OCI-LY3 (cell line): ENCODE results near the gene ZIC5.

Experiments
- H2AFZ ChIP-seq: fragments of 200-600, 300-600 bp; shearing (Covaris generic); 2 replicates; pipeline ENCODE4 v1.6.0; 2014; ENCODE audit warnings: antibody characterized with exemption, low read depth, low read length
- H3K27ac ChIP-seq: fragments of 200-600, 300-600 bp; sonication (generic); 2 replicates; pipeline ENCODE4 v1.5.1; 2014; ENCODE audit warnings: mild to moderate bottlenecking, low read length, moderate library complexity, mixed read lengths
- H3K27me3 ChIP-seq: fragments of 200-600, 300-600 bp; sonication (generic); 2 replicates; pipeline ENCODE4 v1.6.1; 2014; ENCODE audit warnings: low read depth, low read length, mixed read lengths
- H3K36me3 ChIP-seq: fragments of 200-600, 300-600 bp; sonication (generic); replicated peaks from 2 replicates; pipeline ENCODE3; 2014; ENCODE audit warnings: low read depth, low read length, mixed read lengths
- H3K4me1 ChIP-seq: fragments of 300-600, 200-600 bp; sonication (generic); 2 replicates; pipeline ENCODE4 v1.6.1; 2014; ENCODE audit warnings: low read length, mixed read lengths
- H3K4me2 ChIP-seq: fragments of 200-600, 300-600 bp; sonication (generic); 2 replicates; pipeline ENCODE4 v1.6.1; 2014; ENCODE audit warnings: low read length, mixed read lengths
- H3K4me3 ChIP-seq: fragments of 300-600, 200-600 bp; sonication (generic); 2 replicates; pipeline ENCODE4 v1.5.1; 2014; ENCODE audit warnings: antibody characterized with exemption, mild to moderate bottlenecking, low read length, moderate library complexity
- H3K79me2 ChIP-seq: fragments of 300-600, 200-600 bp; shearing (Covaris generic); 2 replicates; pipeline ENCODE4 v1.6.1; 2014; ENCODE audit warnings: mild to moderate bottlenecking, low read length, mixed read lengths
- H3K9ac ChIP-seq: fragments of 300-600, 200-600 bp; shearing (Covaris generic); 2 replicates; pipeline ENCODE4 v1.6.0; 2014; ENCODE audit warnings: mild to moderate bottlenecking, low read length, moderate library complexity
- H3K9me3 ChIP-seq: fragments of 200-600, 300-600 bp; shearing (Covaris generic); 2 replicates; pipeline ENCODE4 v1.6.1; 2014; ENCODE audit warnings: low read length, mixed read lengths; ENCODE audit not compliant: insufficient read depth
- H4K20me1 ChIP-seq: fragments of 200-600, 300-600 bp; sonication (generic); 2 replicates; pipeline ENCODE4 v1.6.1; 2016; ENCODE audit warnings: low read length, mixed read lengths; ENCODE audit not compliant: insufficient read depth
- EZH2phosphoT487 ChIP-seq: fragments of 200-600 bp; shearing (Covaris generic); IDR thresholded peaks from 2 replicates; pipeline ENCODE4 v1.6.1; 2018; ENCODE audit warnings: antibody characterized with exemption, mixed run types, low read depth
- TF ChIP-seq, protein P1 (sequence below): fragments of 200-600, 300-600 bp; sonication (generic); IDR thresholded peaks from 2 replicates; pipeline ENCODE4 v1.5.1; 2014; ENCODE audit warnings: antibody characterized with exemption, low read length, low read depth

ZIC5 gene

DNA sequence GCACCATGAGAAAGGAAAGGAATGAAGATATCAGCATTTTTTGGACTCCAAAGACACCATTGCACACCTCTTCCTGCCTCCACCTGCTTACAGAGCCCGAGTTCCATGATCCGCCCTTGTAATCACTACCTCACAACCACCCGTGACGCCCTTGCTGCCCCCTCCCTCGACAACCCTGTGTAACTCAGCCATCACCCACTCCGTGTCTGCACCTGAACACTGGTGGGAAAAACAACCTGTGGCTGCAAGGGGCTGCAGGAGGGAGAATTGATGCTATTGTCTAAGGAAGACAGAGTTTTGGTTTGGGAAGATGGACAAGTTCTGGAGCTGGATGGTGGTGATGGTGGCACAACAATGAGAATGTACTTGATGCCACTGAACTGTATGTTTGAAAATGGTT lies 27.0 kb downstream of the ZIC5 start:
- Histone ChIP-seq H3K4me1 (no peaks in the 10 kb centered on the region), H3K36me3 (no peaks in the 10 kb centered on the region), H3K4me2 (no peak overlapping the region), H4K20me1 (no peaks in the 10 kb centered on the region), H3K27ac (no peak overlapping the region), H3K4me3 (no peak overlapping the region), H2AFZ (no peak overlapping the region), H3K9me3 (no peaks in the 10 kb centered on the region), H3K9ac (no peak overlapping the region), H3K79me2 (no peaks in the 10 kb centered on the region), H3K27me3 (peaks cover 4% of the 10 kb centered on the region)
- no peak for TF ChIP-seq EZH2phosphoT487
- TF ChIP-seq, protein P1, sequence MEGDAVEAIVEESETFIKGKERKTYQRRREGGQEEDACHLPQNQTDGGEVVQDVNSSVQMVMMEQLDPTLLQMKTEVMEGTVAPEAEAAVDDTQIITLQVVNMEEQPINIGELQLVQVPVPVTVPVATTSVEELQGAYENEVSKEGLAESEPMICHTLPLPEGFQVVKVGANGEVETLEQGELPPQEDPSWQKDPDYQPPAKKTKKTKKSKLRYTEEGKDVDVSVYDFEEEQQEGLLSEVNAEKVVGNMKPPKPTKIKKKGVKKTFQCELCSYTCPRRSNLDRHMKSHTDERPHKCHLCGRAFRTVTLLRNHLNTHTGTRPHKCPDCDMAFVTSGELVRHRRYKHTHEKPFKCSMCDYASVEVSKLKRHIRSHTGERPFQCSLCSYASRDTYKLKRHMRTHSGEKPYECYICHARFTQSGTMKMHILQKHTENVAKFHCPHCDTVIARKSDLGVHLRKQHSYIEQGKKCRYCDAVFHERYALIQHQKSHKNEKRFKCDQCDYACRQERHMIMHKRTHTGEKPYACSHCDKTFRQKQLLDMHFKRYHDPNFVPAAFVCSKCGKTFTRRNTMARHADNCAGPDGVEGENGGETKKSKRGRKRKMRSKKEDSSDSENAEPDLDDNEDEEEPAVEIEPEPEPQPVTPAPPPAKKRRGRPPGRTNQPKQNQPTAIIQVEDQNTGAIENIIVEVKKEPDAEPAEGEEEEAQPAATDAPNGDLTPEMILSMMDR, result no peak

DNA sequence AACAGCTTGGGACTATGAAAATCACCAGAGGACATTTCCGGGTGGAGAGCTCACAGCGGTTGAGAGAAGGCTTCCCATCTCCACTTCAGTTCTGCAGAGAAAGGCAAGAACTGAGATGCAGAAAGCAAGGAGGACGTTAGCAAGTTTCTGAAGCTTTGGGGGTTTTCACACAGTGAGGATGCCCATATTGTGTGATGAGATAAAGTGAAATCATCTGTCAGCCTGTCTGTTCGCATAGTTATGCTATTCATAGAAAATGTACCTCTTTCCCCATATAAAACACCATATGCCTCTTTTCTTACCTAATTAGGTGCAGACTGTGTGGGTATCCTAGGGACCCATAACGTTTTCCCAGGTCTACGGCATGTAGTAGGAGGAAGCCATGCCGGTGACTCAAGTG lies 27.5 kb downstream of the ZIC5 start:
- Histone ChIP-seq H3K4me1 (no peaks in the 10 kb centered on the region), H3K4me3 (no peak overlapping the region), H3K4me2 (no peak overlapping the region), H3K27me3 (peaks cover 4% of the 10 kb centered on the region; the same call in 1 of the 2 replicates), H4K20me1 (no peaks in the 10 kb centered on the region), H3K79me2 (no peaks in the 10 kb centered on the region), H3K36me3 (no peaks in the 10 kb centered on the region), H3K9ac (no peak overlapping the region), H3K9me3 (no peaks in the 10 kb centered on the region), H3K27ac (no peak overlapping the region), H2AFZ (no peak overlapping the region)
- TF ChIP-seq, protein P1, result no peak
- TF ChIP-seq EZH2phosphoT487, result no peak

DNA sequence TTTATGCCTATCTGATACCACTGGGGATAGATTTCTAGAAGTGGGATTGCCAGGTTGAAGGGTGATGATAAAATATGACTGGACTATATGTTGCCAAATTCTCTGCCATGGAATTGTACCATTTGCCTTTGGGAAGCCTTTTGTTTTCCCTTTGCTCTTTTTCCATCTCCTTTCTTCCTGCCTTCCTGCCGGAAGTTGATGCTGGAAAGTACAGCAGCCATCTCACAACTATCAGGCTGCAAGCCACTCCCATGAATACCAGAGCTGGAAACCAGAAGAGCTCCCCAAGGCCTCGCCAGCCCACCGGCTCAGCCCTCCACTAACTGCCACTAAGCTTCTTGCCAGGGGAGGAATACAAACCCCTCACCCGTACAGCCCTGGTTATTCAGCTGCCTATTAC lies 29.7 kb downstream of the ZIC5 start:
- Histone ChIP-seq H3K9ac (no peak overlapping the region), H3K9me3 (no peaks in the 10 kb centered on the region), H3K4me1 (no peaks in the 10 kb centered on the region), H3K27ac (no peak overlapping the region), H3K36me3 (no peaks in the 10 kb centered on the region), H3K4me3 (no peak overlapping the region), H3K79me2 (no peaks in the 10 kb centered on the region), H4K20me1 (no peaks in the 10 kb centered on the region), H3K4me2 (no peak overlapping the region), H3K27me3 (no peaks in the 10 kb centered on the region), H2AFZ (no peak overlapping the region)
- TF ChIP-seq, protein P1, result no peak
- TF ChIP-seq EZH2phosphoT487, result no peak

DNA sequence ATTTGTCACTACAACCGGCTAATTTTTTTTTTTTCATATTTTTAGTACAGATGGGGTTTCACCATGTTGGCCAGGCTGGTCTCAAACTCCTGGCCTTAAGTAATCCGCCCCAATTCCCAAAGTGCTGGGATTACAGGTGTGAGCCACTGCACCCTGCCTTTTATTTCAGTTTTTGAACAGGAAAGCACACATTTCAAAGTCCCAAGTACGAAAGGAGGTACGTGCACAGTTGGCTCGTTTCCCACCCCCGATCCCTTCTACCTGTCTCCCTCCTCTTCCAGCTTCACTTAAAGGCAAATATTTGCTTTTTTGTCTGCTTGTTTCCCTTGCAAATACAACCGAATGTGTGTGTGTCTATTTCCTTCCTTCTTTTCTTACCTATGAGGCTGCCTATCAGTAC lies 30.5 kb downstream of the ZIC5 start:
- Histone ChIP-seq H3K27me3 (0 out of 2 replicates have a peak, but pooled peaks cover 2% of the 10 kb centered on the region), H3K9me3 (no peaks in the 10 kb centered on the region), H3K4me2 (no peak overlapping the region), H3K4me1 (no peaks in the 10 kb centered on the region), H3K36me3 (no peaks in the 10 kb centered on the region), H3K9ac (no peak overlapping the region), H3K79me2 (no peaks in the 10 kb centered on the region), H4K20me1 (no peaks in the 10 kb centered on the region), H3K4me3 (no peak overlapping the region), H3K27ac (no peak overlapping the region), H2AFZ (no peak overlapping the region)
- TF ChIP-seq, protein P1, result no peak
- no peak for TF ChIP-seq EZH2phosphoT487
